Ectodermal cell (in vitro differentiated cells): ENCODE data around the gene SSX2IP.
"Not testable (repeated sequence)": the region's sequence is repeated elsewhere in the genome, so short reads cannot be mapped to it uniquely, and the experiment has no call there.

ENCODE experiments used
- H3K27ac ChIP-seq: 2 replicates; pipeline ENCODE4 v1.7.0; 2013; ENCODE audit warnings: mild to moderate bottlenecking, low read depth, low read length; ENCODE audit not compliant: insufficient read depth, poor library complexity, severe bottlenecking
- H3K27me3 ChIP-seq: 2 replicates; pipeline ENCODE4 v1.7.0; 2013; ENCODE audit warnings: mild to moderate bottlenecking, low read length; ENCODE audit not compliant: insufficient read depth, control insufficient read depth, poor library complexity, severe bottlenecking
- H3K36me3 ChIP-seq: one replicate; pipeline ENCODE4 v1.7.0; 2013; ENCODE audit warnings: low read length; ENCODE audit not compliant: control insufficient read depth, insufficient read depth
- H3K4me1 ChIP-seq: one replicate; pipeline ENCODE4 v1.7.0; 2013; ENCODE audit warnings: low read length; ENCODE audit not compliant: control insufficient read depth, insufficient read depth
- H3K4me3 ChIP-seq: 2 replicates; pipeline ENCODE4 v1.7.0; 2013; ENCODE audit warnings: low read depth, low read length, control low read depth; ENCODE audit not compliant: insufficient read depth
- H3K9me3 ChIP-seq: 2 replicates; pipeline ENCODE4 v1.7.0; 2013; ENCODE audit warnings: mild to moderate bottlenecking, low read length, moderate library complexity; ENCODE audit not compliant: control insufficient read depth
- WGBS, 2 experiments: methylation state at CpG; one replicate each; pipeline ENCODE4 v1.1.7; 2013; ENCODE audit warnings: missing lambda C conversion rate in 2 of 2; 5-methylcytosine and 5-hydroxymethylcytosine counted together

Gene SSX2IP

GRCh38 chr1:84606977-84607376 is 83.3 kb downstream of the SSX2IP start:
- Histone ChIP-seq H3K9me3 (peaks cover 3% of the 10 kb centered on the region), H3K4me3 (no peak overlapping the region), H3K27ac (no peak overlapping the region), H3K27me3 (no peaks in the 10 kb centered on the region), H3K36me3 (peaks cover 5% of the 10 kb centered on the region), H3K4me1 (no peaks in the 10 kb centered on the region)
- 77 to 86% methylated on average over 5 of the region's 5 CpGs for WGBS, 2 experiments

DNA sequence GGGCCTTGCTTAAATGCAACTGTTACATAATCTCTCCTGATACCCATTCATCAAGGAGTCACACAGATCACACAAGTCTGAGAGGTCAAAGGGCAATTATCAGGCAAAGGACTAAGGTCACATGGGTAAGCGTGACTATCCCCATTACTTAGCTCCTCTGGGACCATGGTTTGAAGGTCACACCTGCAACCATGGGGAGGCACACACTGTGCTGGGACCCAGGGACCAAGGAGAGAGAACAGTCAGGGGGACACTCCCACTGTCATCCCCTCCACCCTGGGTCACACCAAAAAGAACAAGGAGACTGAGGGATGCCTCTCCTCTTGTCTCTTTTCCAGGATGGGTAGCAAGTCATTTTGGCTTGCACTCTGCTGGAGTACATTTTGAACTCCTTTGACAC is 85.1 kb downstream of the SSX2IP start:
- Histone ChIP-seq H3K4me3 (no peak overlapping the region), H3K36me3 (peaks cover 5% of the 10 kb centered on the region), H3K4me1 (no peaks in the 10 kb centered on the region), H3K27me3 (no peaks in the 10 kb centered on the region), H3K27ac (no peak overlapping the region), H3K9me3 (peaks cover 3% of the 10 kb centered on the region)
- 87 to 94% methylated on average over 1 of the region's 1 CpG for WGBS, 2 experiments

DNA sequence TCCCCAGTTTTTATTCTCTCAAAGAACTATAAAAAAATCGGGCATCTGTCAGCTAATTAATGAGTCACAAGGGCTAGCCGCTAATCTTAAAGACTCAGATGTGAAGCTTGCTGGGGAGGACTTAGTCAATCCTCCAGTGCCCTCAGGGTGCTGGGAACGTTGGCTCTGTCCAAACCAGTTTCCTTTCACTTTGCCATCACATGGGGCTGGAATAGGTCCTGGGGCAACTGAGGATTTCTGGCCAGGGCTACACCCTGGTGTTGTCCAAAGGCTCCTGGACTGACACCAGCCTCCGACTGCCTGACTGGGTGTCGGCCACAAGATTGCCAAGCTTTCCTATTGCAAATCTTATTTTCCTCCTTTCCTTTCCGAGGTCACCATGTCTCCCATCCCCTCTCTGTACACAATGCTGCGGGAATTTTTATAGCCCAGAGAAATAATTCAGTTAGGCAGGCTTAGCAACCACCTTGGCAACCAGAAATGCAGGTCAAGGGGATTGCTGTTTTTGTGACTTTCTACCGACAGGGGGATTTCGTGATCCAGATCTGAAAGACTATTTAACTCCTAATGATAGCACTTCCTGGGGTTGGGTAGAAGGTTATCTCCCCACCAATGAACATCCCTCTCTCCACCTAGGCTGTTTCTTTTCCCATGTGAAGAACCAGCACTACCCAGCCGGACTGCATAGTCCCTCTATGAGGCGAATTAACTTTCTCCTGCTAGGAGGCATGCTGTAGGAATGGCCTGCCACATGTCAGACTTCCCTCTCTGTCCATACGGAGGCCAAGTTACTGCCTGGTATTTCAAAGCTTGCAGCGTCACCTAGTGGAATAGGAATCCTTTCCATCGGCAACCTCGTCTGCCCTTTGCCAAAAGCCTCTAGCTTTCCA is 86.1 kb downstream of the SSX2IP start:
- Histone ChIP-seq H3K4me1 (no peaks in the 10 kb centered on the region), H3K4me3 (no peak overlapping the region), H3K36me3 (peaks cover 5% of the 10 kb centered on the region), H3K27me3 (no peaks in the 10 kb centered on the region), H3K27ac (no peak overlapping the region), H3K9me3 (peaks cover 3% of the 10 kb centered on the region)
- WGBS, 2 experiments, result 89% methylated on average over 15 of the region's 15 CpGs

DNA sequence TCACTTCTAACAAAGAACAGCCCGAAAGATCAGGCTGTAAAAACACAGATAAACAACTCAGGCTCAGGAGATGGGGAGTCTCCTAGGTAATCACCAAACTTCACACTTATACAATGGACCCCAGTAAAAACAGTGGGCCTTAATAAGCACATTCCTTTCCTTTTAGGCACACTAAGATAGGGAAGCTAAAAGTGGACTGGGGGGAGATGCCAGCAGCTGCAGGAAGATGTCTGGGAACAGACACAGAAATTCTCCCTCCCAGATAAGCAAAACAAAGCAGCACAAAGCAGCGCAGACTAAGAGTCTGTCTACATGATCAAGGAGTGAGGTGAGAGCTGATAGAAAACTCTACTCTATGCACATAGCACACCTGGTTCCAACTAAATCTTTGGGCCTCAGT is 87.0 kb downstream of the SSX2IP start:
- H3K4me1 ChIP-seq, result no peaks in the 10 kb centered on the region
- no peak overlapping the region for H3K27ac ChIP-seq
- WGBS, 2 experiments, result 86 to 91% methylated on average over 2 of the region's 2 CpGs
- H3K9me3 ChIP-seq, result peaks cover 3% of the 10 kb centered on the region
- H3K27me3 ChIP-seq, result no peaks in the 10 kb centered on the region
- H3K36me3 ChIP-seq, result peaks cover 5% of the 10 kb centered on the region
- no peak overlapping the region for H3K4me3 ChIP-seq

DNA sequence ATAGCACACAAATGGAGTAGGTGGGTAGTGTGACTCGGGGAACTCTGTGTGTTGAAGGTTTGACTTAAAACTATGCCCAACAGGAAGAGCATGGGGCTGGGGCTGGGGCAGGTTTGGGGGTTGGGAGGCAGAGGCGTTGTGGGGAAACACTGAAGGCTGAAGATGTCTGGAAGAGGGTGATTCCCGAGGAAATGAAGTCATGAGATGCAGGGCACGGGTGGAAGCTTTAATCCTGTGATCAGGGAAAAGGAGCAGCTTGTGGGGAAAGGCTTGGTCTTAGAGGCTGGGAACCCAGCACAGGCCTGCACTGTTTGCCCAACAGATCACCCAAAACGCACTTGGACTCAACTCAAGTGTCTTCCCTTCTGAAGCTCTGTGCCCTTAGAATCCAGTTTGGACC is 89.5 kb downstream of the SSX2IP start:
- H3K27ac ChIP-seq, result no peak overlapping the region
- 91 to 93% methylated on average over 5 of the region's 5 CpGs for WGBS, 2 experiments
- no peak overlapping the region for H3K4me3 ChIP-seq
- peaks cover 3% of the 10 kb centered on the region for H3K9me3 ChIP-seq
- peaks cover 2% of the 10 kb centered on the region for H3K36me3 ChIP-seq
- H3K4me1 ChIP-seq, result no peaks in the 10 kb centered on the region
- H3K27me3 ChIP-seq, result no peaks in the 10 kb centered on the region

GRCh38 chr1:84598846-84599741 is 91.2 kb downstream of the SSX2IP start:
- WGBS, 2 experiments, result 79 to 86% methylated on average over 4 to 5 of the region's 5 CpGs
- Histone ChIP-seq H3K4me3 (no peak overlapping the region), H3K4me1 (no peaks in the 10 kb centered on the region), H3K36me3 (no peaks in the 10 kb centered on the region), H3K27me3 (no peaks in the 10 kb centered on the region), H3K9me3 (no peaks in the 10 kb centered on the region), H3K27ac (no peak overlapping the region)

GRCh38 chr1:84598418-84598817 is 91.8 kb downstream of the SSX2IP start:
- no peaks in the 10 kb centered on the region for H3K9me3 ChIP-seq
- no peaks in the 10 kb centered on the region for H3K4me1 ChIP-seq
- no peaks in the 10 kb centered on the region for H3K27me3 ChIP-seq
- 91 to 96% methylated on average over 3 of the region's 3 CpGs for WGBS, 2 experiments
- H3K36me3 ChIP-seq, result no peaks in the 10 kb centered on the region
- H3K27ac ChIP-seq, result no peak overlapping the region
- no peak overlapping the region for H3K4me3 ChIP-seq

GRCh38 chr1:84597011-84597410 is 93.2 kb downstream of the SSX2IP start:
- Histone ChIP-seq H3K36me3 (no peaks in the 10 kb centered on the region), H3K4me1 (no peaks in the 10 kb centered on the region), H3K9me3 (no peaks in the 10 kb centered on the region), H3K4me3 (no peak overlapping the region), H3K27ac (no peak overlapping the region), H3K27me3 (no peaks in the 10 kb centered on the region)
- whole genome bisulfite sequencing, 2 experiments, result 97 to 100% methylated on average over 1 of the region's 1 CpG

DNA sequence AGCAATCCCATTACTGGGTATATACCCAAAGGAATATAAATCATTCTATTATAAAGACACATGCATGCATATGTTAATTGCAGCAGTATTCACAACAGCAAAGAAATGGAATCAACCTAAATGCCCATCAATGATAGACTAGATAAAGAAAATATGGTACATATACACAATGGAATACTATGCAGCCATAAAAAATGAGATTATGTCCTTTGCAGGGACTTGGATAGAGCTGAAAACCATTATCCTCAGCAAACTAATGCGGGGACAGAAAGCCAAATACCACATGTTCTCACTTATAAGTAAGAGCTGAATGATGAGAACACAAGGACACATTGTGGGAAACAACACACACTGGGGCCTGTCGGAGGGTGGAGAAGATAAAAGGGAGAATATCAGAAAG is 95.3 kb downstream of the SSX2IP start:
- H3K4me1 ChIP-seq, H3K9me3 ChIP-seq, H3K27ac ChIP-seq, H3K27me3 ChIP-seq, H3K36me3 ChIP-seq, H3K4me3 ChIP-seq: not testable (repeated sequence)
- WGBS, 2 experiments, result 89 to 90% methylated on average over 2 of the region's 2 CpGs
